Measurements from ENCODE around the gene TBX3.

The TBX3 gene

GRCh38 chr12:114682106-114682784 is 1.7 kb downstream of the TBX3 start:
- DNase-seq = no peak

GRCh38 chr12:114681116-114681871 is 2.7 kb downstream of the TBX3 start:
- DNase-seq = peak; percentile 43

- no peak for DNase-seq
These were observed 3.3 kb downstream of the TBX3 start for GRCh38 chr12:114680604-114681069.

- DNase-seq = no peak
These were observed 4.0 kb downstream of the TBX3 start for GRCh38 chr12:114679942-114680341.

GRCh38 chr12:114679452-114679875 is 4.5 kb downstream of the TBX3 start:
- no peak for DNase-seq

- DNase-seq = no peak
These were observed 5.3 kb downstream of the TBX3 start for GRCh38 chr12:114678718-114679117.

GRCh38 chr12:114678028-114678427 is 5.9 kb downstream of the TBX3 start:
- no peak for DNase-seq

GRCh38 chr12:114676142-114676741 is 7.7 kb downstream of the TBX3 start:
- no peak for DNase-seq

GRCh38 chr12:114674251-114675047 is 9.5 kb downstream of the TBX3 start:
- DNase-seq = no peak

- no peak for DNase-seq
These were observed 10.1 kb downstream of the TBX3 start for GRCh38 chr12:114673901-114674250.

- peak; percentile 67 for DNase-seq
These were observed 10.7 kb downstream of the TBX3 start for GRCh38 chr12:114673169-114673833.

GRCh38 chr12:114672817-114673168 is 11.2 kb downstream of the TBX3 start:
- no peak for DNase-seq

GRCh38 chr12:114671443-114672411 is 12.2 kb downstream of the TBX3 start:
- no peak for DNase-seq

GRCh38 chr12:114671066-114671442 is 12.9 kb downstream of the TBX3 start:
- no peak for DNase-seq

- DNase-seq = no peak
These were observed 13.5 kb downstream of the TBX3 start for GRCh38 chr12:114670291-114670980.

- DNase-seq = no peak
These were observed 14.3 kb downstream of the TBX3 start for GRCh38 chr12:114669401-114670290.

GRCh38 chr12:114668886-114669288 is 15.1 kb downstream of the TBX3 start:
- DNase-seq = no peak

GRCh38 chr12:114668151-114668885 is 15.7 kb downstream of the TBX3 start:
- peak; percentile 75 for DNase-seq

GRCh38 chr12:114667669-114668150 is 16.3 kb downstream of the TBX3 start:
- DNase-seq = no peak
